Measurements from ENCODE around the gene OR52E5.

Gene OR52E5

GRCh38 chr11:5881756-5882155 is 11.3 kb upstream of the OR52E5 start:
- Histone ChIP-seq H3K27ac (ENCODE audit: low read depth, low read length) (no peak overlapping the region), H2BK5ac (ENCODE audit: low read depth, low read length, poor library complexity) (no peak overlapping the region), H3K79me2 (ENCODE audit: control insufficient read depth, insufficient read depth, low read length, poor library complexity) (no peaks in the 10 kb centered on the region), H3K4ac (ENCODE audit: low read depth, low read length) (no peak overlapping the region), H4K8ac (ENCODE audit: low read depth, low read length) (no peak overlapping the region), H3K4me1 (ENCODE audit: control insufficient read depth in 1 of 2, insufficient read depth in 2 of 2, low read length in 2 of 2) (no peaks in the 10 kb centered on the region), H3K27me3 (ENCODE audit: insufficient read depth, low read length) (no peaks in the 10 kb centered on the region), H3K4me2 (ENCODE audit: low read length) (no peak overlapping the region), H3K9me3 (ENCODE audit: insufficient read depth, low read depth, low read length) (no peaks in the 10 kb centered on the region), H3K23ac (ENCODE audit: low read length) (no peak overlapping the region), H2AFZ (ENCODE audit: insufficient read depth, low read length, poor library complexity) (no peak overlapping the region), H3K18ac (ENCODE audit: low read length) (no peak overlapping the region), H3K36me3 (ENCODE audit: control insufficient read depth in 1 of 2, insufficient read depth in 2 of 2, low read length in 2 of 2) (no peaks in the 10 kb centered on the region), H2AK5ac (ENCODE audit: low read length) (no peak overlapping the region), H3K14ac (ENCODE audit: low read length) (no peak overlapping the region), H4K12ac (ENCODE audit: low read depth, low read length) (no peak overlapping the region), H2BK12ac (ENCODE audit: low read length) (no peak overlapping the region), H3K4me3 (ENCODE audit: low read depth, low read length) (no peak overlapping the region), H3K79me1 (ENCODE audit: low read length) (no peaks in the 10 kb centered on the region), H4K91ac (ENCODE audit: low read depth, low read length) (no peak overlapping the region), H3K9ac (ENCODE audit: low read length) (no peak overlapping the region), H2BK120ac (ENCODE audit: insufficient read depth, low read length, poor library complexity) (no peak overlapping the region)
- DNase-seq, result no peak

GRCh38 chr11:5887172-5887571 is 5.8 kb upstream of the OR52E5 start:
- Histone ChIP-seq H3K14ac (ENCODE audit: low read length) (no peak overlapping the region), H4K12ac (ENCODE audit: low read depth, low read length) (no peak overlapping the region), H3K4me3 (ENCODE audit: low read depth, low read length) (no peak overlapping the region), H3K36me3 (ENCODE audit: control insufficient read depth in 1 of 2, insufficient read depth in 2 of 2, low read length in 2 of 2) (no peaks in the 10 kb centered on the region), H3K18ac (ENCODE audit: low read length) (no peak overlapping the region), H2AK5ac (ENCODE audit: low read length) (no peak overlapping the region), H2BK5ac (ENCODE audit: low read depth, low read length, poor library complexity) (no peak overlapping the region), H3K27me3 (ENCODE audit: insufficient read depth, low read length) (no peaks in the 10 kb centered on the region), H3K9me3 (ENCODE audit: insufficient read depth, low read depth, low read length) (no peaks in the 10 kb centered on the region), H4K8ac (ENCODE audit: low read depth, low read length) (no peak overlapping the region), H4K91ac (ENCODE audit: low read depth, low read length) (no peak overlapping the region), H3K4me2 (ENCODE audit: low read length) (no peak overlapping the region), H3K9ac (ENCODE audit: low read length) (no peak overlapping the region), H3K4me1 (ENCODE audit: control insufficient read depth in 1 of 2, insufficient read depth in 2 of 2, low read length in 2 of 2) (no peaks in the 10 kb centered on the region), H2BK12ac (ENCODE audit: low read length) (no peak overlapping the region), H2AFZ (ENCODE audit: insufficient read depth, low read length, poor library complexity) (no peak overlapping the region), H2BK120ac (ENCODE audit: insufficient read depth, low read length, poor library complexity) (no peak overlapping the region), H3K79me2 (ENCODE audit: control insufficient read depth, insufficient read depth, low read length, poor library complexity) (no peaks in the 10 kb centered on the region), H3K4ac (ENCODE audit: low read depth, low read length) (no peak overlapping the region), H3K23ac (ENCODE audit: low read length) (no peak overlapping the region), H3K27ac (ENCODE audit: low read depth, low read length) (no peak overlapping the region), H3K79me1 (ENCODE audit: low read length) (no peaks in the 10 kb centered on the region)
- no peak for DNase-seq
- no CpG with 5 or more reads among the region's 3 CpGs for WGBS (ENCODE audit: extremely low coverage, insufficient coverage, insufficient read length)

GRCh38 chr11:5887661-5888060 is 5.3 kb upstream of the OR52E5 start:
- no peaks in the 10 kb centered on the region for H3K79me2 ChIP-seq (ENCODE audit: control insufficient read depth, insufficient read depth, low read length, poor library complexity)
- no peak overlapping the region for H3K27ac ChIP-seq (ENCODE audit: low read depth, low read length)
- no peaks in the 10 kb centered on the region for H3K4me1 ChIP-seq (ENCODE audit: control insufficient read depth in 1 of 2, insufficient read depth in 2 of 2, low read length in 2 of 2)
- no peak overlapping the region for H2BK120ac ChIP-seq (ENCODE audit: insufficient read depth, low read length, poor library complexity)
- H2BK5ac ChIP-seq (ENCODE audit: low read depth, low read length, poor library complexity), result no peak overlapping the region
- H2AK5ac ChIP-seq (ENCODE audit: low read length), result no peak overlapping the region
- H3K4me3 ChIP-seq (ENCODE audit: low read depth, low read length), result no peak overlapping the region
- H2BK12ac ChIP-seq (ENCODE audit: low read length), result no peak overlapping the region
- no peak overlapping the region for H3K18ac ChIP-seq (ENCODE audit: low read length)
- H4K91ac ChIP-seq (ENCODE audit: low read depth, low read length), result no peak overlapping the region
- no peak overlapping the region for H3K4me2 ChIP-seq (ENCODE audit: low read length)
- H3K9ac ChIP-seq (ENCODE audit: low read length), result no peak overlapping the region
- H3K9me3 ChIP-seq (ENCODE audit: insufficient read depth, low read depth, low read length), result no peaks in the 10 kb centered on the region
- H4K8ac ChIP-seq (ENCODE audit: low read depth, low read length), result no peak overlapping the region
- no peaks in the 10 kb centered on the region for H3K36me3 ChIP-seq (ENCODE audit: control insufficient read depth in 1 of 2, insufficient read depth in 2 of 2, low read length in 2 of 2)
- no peak overlapping the region for H3K4ac ChIP-seq (ENCODE audit: low read depth, low read length)
- no peak overlapping the region for H3K23ac ChIP-seq (ENCODE audit: low read length)
- H3K14ac ChIP-seq (ENCODE audit: low read length), result no peak overlapping the region
- no peak for DNase-seq
- WGBS (ENCODE audit: extremely low coverage, insufficient coverage, insufficient read length), result no CpG with 5 or more reads among the region's 1 CpG
- H4K12ac ChIP-seq (ENCODE audit: low read depth, low read length), result no peak overlapping the region
- H3K79me1 ChIP-seq (ENCODE audit: low read length), result no peaks in the 10 kb centered on the region
- no peak overlapping the region for H2AFZ ChIP-seq (ENCODE audit: insufficient read depth, low read length, poor library complexity)
- no peaks in the 10 kb centered on the region for H3K27me3 ChIP-seq (ENCODE audit: insufficient read depth, low read length)

GRCh38 chr11:5891216-5891800 is 1.7 kb upstream of the OR52E5 start:
- Histone ChIP-seq H2BK5ac (ENCODE audit: low read depth, low read length, poor library complexity) (no peak overlapping the region), H3K27ac (ENCODE audit: low read depth, low read length) (no peak overlapping the region), H3K79me1 (ENCODE audit: low read length) (no peaks in the 10 kb centered on the region), H3K18ac (ENCODE audit: low read length) (no peak overlapping the region), H3K4me2 (ENCODE audit: low read length) (no peak overlapping the region), H3K36me3 (ENCODE audit: control insufficient read depth in 1 of 2, insufficient read depth in 2 of 2, low read length in 2 of 2) (no peaks in the 10 kb centered on the region), H4K8ac (ENCODE audit: low read depth, low read length) (no peak overlapping the region), H2BK12ac (ENCODE audit: low read length) (no peak overlapping the region), H2AK5ac (ENCODE audit: low read length) (no peak overlapping the region), H2AFZ (ENCODE audit: insufficient read depth, low read length, poor library complexity) (no peak overlapping the region), H3K4me3 (ENCODE audit: low read depth, low read length) (no peak overlapping the region), H3K9ac (ENCODE audit: low read length) (no peak overlapping the region), H3K27me3 (ENCODE audit: insufficient read depth, low read length) (no peaks in the 10 kb centered on the region), H3K4ac (ENCODE audit: low read depth, low read length) (no peak overlapping the region), H3K4me1 (ENCODE audit: control insufficient read depth in 1 of 2, insufficient read depth in 2 of 2, low read length in 2 of 2) (no peaks in the 10 kb centered on the region), H3K23ac (ENCODE audit: low read length) (no peak overlapping the region), H2BK120ac (ENCODE audit: insufficient read depth, low read length, poor library complexity) (no peak overlapping the region), H4K91ac (ENCODE audit: low read depth, low read length) (no peak overlapping the region), H3K14ac (ENCODE audit: low read length) (no peak overlapping the region), H3K79me2 (ENCODE audit: control insufficient read depth, insufficient read depth, low read length, poor library complexity) (no peaks in the 10 kb centered on the region), H4K12ac (ENCODE audit: low read depth, low read length) (no peak overlapping the region), H3K9me3 (ENCODE audit: insufficient read depth, low read depth, low read length) (no peaks in the 10 kb centered on the region)
- WGBS (ENCODE audit: extremely low coverage, insufficient coverage, insufficient read length), result no CpG with 5 or more reads among the region's 4 CpGs
- DNase-seq, result peak in 1 of 2 donors; percentile 40
